ENCODE measurements around the gene FOSB. TPM values are rescaled to one million over a fixed set of nuclear protein-coding genes. Genes with fewer than 3 reads are reported as not detected.

The FOSB gene
- total RNA-seq, 1 donor from 2014 or later = 20.6 TPM

DNA sequence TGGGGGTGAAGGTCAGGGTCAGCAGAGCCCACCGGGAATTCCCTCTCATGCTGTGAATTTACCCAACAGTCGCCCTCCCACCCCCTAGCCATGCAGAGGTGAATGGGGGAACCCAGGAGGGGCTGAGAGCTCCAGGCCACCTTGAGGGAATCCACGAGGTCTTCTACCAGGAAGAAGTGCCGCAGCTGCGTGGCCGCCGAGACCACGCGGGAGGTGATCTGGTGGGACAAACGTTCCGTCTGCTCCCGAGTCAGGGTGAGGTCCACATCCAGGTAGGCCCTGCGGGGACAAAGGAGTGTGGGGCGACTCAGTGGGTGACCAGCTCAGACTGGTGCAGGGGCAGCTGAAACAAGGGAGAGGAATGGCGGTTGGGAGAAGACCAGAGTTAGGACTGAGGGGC, 20.9 kb downstream of the FOSB start:
- H3K36me3 ChIP-seq = no peaks in the 10 kb centered on the region
- intact Hi-C loops (cut with DNase I) = no loop called here

GRCh38 chr19:45489216-45489855, 21.5 kb downstream of the FOSB start:
- no peak for TF ChIP-seq POLR2AphosphoS5 (IDR thresholded peaks at IDR 0.05; ENCODE audit: insufficient read depth in 1 of 2, low read depth in 1 of 2)
- no peak for TF ChIP-seq POLR2A (IDR thresholded peaks at IDR 0.05)
- TF ChIP-seq, protein P1, sequence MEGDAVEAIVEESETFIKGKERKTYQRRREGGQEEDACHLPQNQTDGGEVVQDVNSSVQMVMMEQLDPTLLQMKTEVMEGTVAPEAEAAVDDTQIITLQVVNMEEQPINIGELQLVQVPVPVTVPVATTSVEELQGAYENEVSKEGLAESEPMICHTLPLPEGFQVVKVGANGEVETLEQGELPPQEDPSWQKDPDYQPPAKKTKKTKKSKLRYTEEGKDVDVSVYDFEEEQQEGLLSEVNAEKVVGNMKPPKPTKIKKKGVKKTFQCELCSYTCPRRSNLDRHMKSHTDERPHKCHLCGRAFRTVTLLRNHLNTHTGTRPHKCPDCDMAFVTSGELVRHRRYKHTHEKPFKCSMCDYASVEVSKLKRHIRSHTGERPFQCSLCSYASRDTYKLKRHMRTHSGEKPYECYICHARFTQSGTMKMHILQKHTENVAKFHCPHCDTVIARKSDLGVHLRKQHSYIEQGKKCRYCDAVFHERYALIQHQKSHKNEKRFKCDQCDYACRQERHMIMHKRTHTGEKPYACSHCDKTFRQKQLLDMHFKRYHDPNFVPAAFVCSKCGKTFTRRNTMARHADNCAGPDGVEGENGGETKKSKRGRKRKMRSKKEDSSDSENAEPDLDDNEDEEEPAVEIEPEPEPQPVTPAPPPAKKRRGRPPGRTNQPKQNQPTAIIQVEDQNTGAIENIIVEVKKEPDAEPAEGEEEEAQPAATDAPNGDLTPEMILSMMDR (IDR thresholded peaks at IDR 0.05) = no peak
- Histone ChIP-seq H3K36me3 (no peaks in the 10 kb centered on the region), H3K27ac (no peak overlapping the region), H3K4me3 (no peak overlapping the region), H3K9me3 (no peaks in the 10 kb centered on the region), H3K27me3 (no peaks in the 10 kb centered on the region), H3K4me1 (peaks cover 18% of the 10 kb centered on the region)
- intact Hi-C loops (cut with DNase I) = no loop called here
- DNase-seq (ENCODE audit: extremely low spot score in 2 of 2) = no peak

More for the DNA sequence above, 20.9 kb downstream of the FOSB start:
- no peaks in the 10 kb centered on the region for H3K9me3 ChIP-seq
- H3K4me3 ChIP-seq = no peak overlapping the region
- H3K4me1 ChIP-seq = peaks cover 18% of the 10 kb centered on the region
- TF ChIP-seq POLR2AphosphoS5 (IDR thresholded peaks at IDR 0.05; ENCODE audit: insufficient read depth in 1 of 2, low read depth in 1 of 2) = no peak
- TF ChIP-seq POLR2A (IDR thresholded peaks at IDR 0.05) = no peak
- TF ChIP-seq, protein P1 (IDR thresholded peaks at IDR 0.05) = no peak
- DNase-seq (ENCODE audit: extremely low spot score in 2 of 2) = no peak
- no peak overlapping the region for H3K27ac ChIP-seq
- no peaks in the 10 kb centered on the region for H3K27me3 ChIP-seq

DNA sequence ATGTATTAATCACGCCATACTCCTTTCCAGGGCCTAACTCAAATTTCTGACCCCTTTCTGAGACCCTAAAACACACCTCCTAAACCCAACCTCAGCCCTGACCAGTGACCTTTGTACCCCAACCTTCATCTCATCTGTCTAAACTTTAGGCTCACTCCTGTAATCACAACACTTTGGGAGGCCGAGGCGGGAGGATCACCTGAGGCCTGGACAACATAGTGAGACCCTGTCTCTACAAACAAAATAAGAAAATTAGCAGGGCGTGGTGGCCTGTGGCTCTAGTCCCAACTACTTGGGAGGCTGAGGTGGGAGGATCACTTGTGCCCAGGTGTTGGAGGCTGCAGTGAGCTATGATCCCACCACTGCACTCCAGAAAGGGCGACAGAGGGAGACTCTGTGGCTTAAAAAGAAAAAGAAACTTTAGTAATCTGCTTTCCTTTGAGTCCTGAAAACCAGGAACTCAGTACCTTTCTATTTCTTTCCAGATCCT, 24.4 kb downstream of the FOSB start:
- H3K4me3 ChIP-seq = peak overlapping the region; percentile 54 to 62
- H3K9me3 ChIP-seq = no peaks in the 10 kb centered on the region
- no peaks in the 10 kb centered on the region for H3K27me3 ChIP-seq
- TF ChIP-seq, protein P1 (IDR thresholded peaks at IDR 0.05) = no peak
- no peak for TF ChIP-seq POLR2A (IDR thresholded peaks at IDR 0.05)
- no peak for TF ChIP-seq POLR2AphosphoS5 (IDR thresholded peaks at IDR 0.05; ENCODE audit: insufficient read depth in 1 of 2, low read depth in 1 of 2)
- peak overlapping the region; percentile 66 for H3K27ac ChIP-seq
- intact Hi-C loops (cut with DNase I) = no loop called here
- no peaks in the 10 kb centered on the region for H3K36me3 ChIP-seq
- no peak for DNase-seq (ENCODE audit: extremely low spot score in 2 of 2)
- peaks cover 26% of the 10 kb centered on the region for H3K4me1 ChIP-seq

DNA sequence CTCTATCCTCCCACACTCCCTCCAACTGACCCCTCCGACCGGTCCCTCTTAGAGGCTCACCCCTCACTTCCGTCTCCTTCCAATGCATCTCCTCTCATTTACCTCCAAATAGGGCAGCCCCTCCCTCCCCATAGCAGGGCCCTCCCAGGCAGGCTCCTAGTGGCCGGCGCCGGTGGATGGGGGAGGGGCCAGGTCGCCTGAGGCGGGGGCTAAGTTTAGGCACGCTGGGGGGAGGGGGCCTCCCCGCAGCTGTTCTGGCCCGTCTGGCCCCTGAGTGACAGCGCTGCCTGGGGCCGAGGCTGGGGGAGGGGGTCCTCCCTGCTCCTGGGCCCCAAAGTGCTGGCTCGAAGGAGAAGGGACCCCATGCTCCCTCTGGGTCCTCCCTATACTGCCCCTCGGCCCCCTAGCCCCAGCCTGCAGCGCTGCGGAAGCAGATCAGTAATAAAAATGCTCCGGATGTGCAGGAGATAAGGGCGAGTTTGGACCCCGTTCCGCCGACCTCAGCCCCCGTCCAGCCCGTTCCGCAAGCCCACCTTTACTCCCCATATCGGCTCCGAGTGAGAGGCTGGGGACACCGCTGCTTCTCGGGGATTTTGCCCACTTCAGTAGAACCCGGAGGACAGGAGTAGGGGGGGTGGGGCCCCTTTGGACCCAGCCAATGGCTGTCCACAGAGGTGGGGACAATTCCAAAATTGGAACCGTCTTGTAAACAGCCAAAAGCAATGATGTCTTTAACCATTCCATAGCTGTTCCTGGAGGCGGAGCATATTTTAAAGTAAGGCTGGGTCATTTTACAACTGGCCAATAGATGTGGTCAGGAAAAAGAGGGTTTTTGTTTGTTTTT, 25.1 kb downstream of the FOSB start:
- H3K4me3 ChIP-seq = peak overlapping the region; percentile 54 to 62
- TF ChIP-seq POLR2A (IDR thresholded peaks at IDR 0.05) = no peak
- peak in 1 of 2 donors; percentile 8 for TF ChIP-seq POLR2AphosphoS5 (IDR thresholded peaks at IDR 0.05; ENCODE audit: insufficient read depth in 1 of 2, low read depth in 1 of 2)
- H3K27ac ChIP-seq = peak overlapping the region; percentile 66
- H3K36me3 ChIP-seq = no peaks in the 10 kb centered on the region
- no peaks in the 10 kb centered on the region for H3K27me3 ChIP-seq
- intact Hi-C loops (cut with DNase I) = no loop called here
- no peak for DNase-seq (ENCODE audit: extremely low spot score in 2 of 2)
- no peaks in the 10 kb centered on the region for H3K9me3 ChIP-seq
- H3K4me1 ChIP-seq = peaks cover 33% of the 10 kb centered on the region

DNA sequence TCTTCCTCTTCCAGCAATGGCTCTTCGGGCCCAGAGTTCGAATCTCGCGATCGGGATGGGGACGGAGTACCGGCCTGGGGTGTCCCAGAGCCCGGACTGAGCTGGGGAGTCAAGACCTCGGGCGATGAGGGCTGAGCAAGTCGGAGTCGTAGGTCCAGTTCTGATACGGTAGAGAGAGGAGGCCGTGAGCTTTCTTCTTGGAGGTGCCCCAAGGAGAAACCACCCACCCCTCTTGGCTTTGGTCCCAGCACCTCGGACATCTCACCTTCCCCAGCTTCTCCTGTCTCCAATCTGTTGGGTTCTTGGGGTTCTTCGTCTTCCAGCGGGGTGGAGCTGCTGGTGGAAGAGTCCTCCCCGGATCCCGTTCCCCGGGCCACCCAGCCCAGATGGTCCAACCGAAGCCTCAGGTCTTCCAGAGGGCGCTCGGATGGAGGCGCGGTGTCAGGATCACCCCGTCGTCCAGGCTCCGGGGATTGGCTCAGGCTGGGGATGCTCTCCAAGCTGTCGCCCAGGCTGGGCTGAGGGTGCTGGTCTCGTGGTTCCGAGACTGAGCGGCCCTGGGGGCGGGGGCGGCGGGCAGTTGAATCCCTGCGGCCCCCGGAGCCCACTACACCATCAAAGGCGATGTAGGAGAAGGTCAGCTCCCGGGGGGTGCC, 26.6 kb downstream of the FOSB start:
- intact Hi-C loops (cut with DNase I) = no loop called here
- no peak for DNase-seq (ENCODE audit: extremely low spot score in 2 of 2)
- TF ChIP-seq, protein P1 (IDR thresholded peaks at IDR 0.05) = no peak
- no peak for TF ChIP-seq POLR2AphosphoS5 (IDR thresholded peaks at IDR 0.05; ENCODE audit: insufficient read depth in 1 of 2, low read depth in 1 of 2)
- TF ChIP-seq POLR2A (IDR thresholded peaks at IDR 0.05) = no peak
- no peak overlapping the region for H3K4me3 ChIP-seq
- no peaks in the 10 kb centered on the region for H3K9me3 ChIP-seq
- no peak overlapping the region for H3K27ac ChIP-seq
- peaks cover 48% of the 10 kb centered on the region for H3K4me1 ChIP-seq
- no peaks in the 10 kb centered on the region for H3K36me3 ChIP-seq
- no peaks in the 10 kb centered on the region for H3K27me3 ChIP-seq
